Astrocyte (in vitro differentiated cells and primary cell): ENCODE measurements around the gene PRKG1. TPM values are rescaled to one million over a fixed set of nuclear protein-coding genes. Genes with fewer than 3 reads are reported as not detected.

Experiments
- DNase-seq: peaks from one replicate; pipeline ENCODE4 v3.0.0-alpha.2; 2010; ENCODE audit warnings: low read depth
- FAIRE-seq: peaks from 2 replicates; lab custom pipeline; 2011; peaks lifted over from hg19 to GRCh38; lab: Jason Lieb, UNC
- H2AFZ ChIP-seq: 2 replicates; pipeline ENCODE4 v1.6.0; 2012; ENCODE audit warnings: low read depth, low read length, inconsistent platforms
- H3K27ac ChIP-seq: 2 replicates; pipeline ENCODE4 v1.5.1; 2011; ENCODE audit warnings: low read depth, low read length, inconsistent platforms
- H3K27me3 ChIP-seq: 2 replicates; pipeline ENCODE4 v1.6.0; 2011; ENCODE audit warnings: low read length, inconsistent platforms; ENCODE audit not compliant: insufficient read depth
- H3K36me3 ChIP-seq: 2 replicates; pipeline ENCODE4 v1.5.1; 2011; ENCODE audit warnings: low read length, inconsistent platforms; ENCODE audit not compliant: insufficient read depth
- H3K4me1 ChIP-seq: 2 replicates; pipeline ENCODE4 v1.5.1; 2011; ENCODE audit warnings: low read length, inconsistent platforms; ENCODE audit not compliant: insufficient read depth
- H3K4me2 ChIP-seq: 2 replicates; pipeline ENCODE4 v1.6.0; 2012; ENCODE audit warnings: low read length, inconsistent platforms
- H3K4me3 ChIP-seq: 2 replicates; pipeline ENCODE4 v1.5.1; 2011; ENCODE audit warnings: low read depth, mild to moderate bottlenecking, low read length, inconsistent platforms; ENCODE audit not compliant: insufficient read depth
- H3K79me2 ChIP-seq: 2 replicates; pipeline ENCODE4 v1.6.0; 2012; ENCODE audit warnings: mild to moderate bottlenecking, low read length, inconsistent platforms; ENCODE audit not compliant: insufficient read depth
- H3K9ac ChIP-seq: 2 replicates; pipeline ENCODE4 v1.6.0; 2012; ENCODE audit warnings: mild to moderate bottlenecking, low read length, inconsistent platforms
- H3K9me3 ChIP-seq: 2 replicates; pipeline ENCODE4 v1.5.1; 2012; ENCODE audit warnings: low read depth, mild to moderate bottlenecking, low read length, inconsistent platforms; ENCODE audit not compliant: insufficient read depth
- H4K20me1 ChIP-seq: 2 replicates; pipeline ENCODE4 v1.6.0; 2012; ENCODE audit warnings: low read length, inconsistent platforms; ENCODE audit not compliant: insufficient read depth
- H3K27ac Mint-ChIP-seq: one replicate; pipeline ENCODE4 v1.8.0; 2021; ENCODE audit warnings: mild to moderate bottlenecking, mixed read lengths; ENCODE audit not compliant: unreplicated experiment
- H3K27me3 Mint-ChIP-seq: one replicate; pipeline ENCODE4 v1.8.0; 2021; ENCODE audit warnings: low read depth, mixed read lengths; ENCODE audit not compliant: unreplicated experiment
- H3K36me3 Mint-ChIP-seq: one replicate; pipeline ENCODE4 v1.8.0; 2021; ENCODE audit warnings: low read depth, mixed read lengths; ENCODE audit not compliant: unreplicated experiment
- H3K4me1 Mint-ChIP-seq: one replicate; pipeline ENCODE4 v1.8.0; 2021; ENCODE audit warnings: low read depth, mixed read lengths; ENCODE audit not compliant: unreplicated experiment
- H3K4me3 Mint-ChIP-seq: one replicate; pipeline ENCODE4 v1.8.0; 2021; ENCODE audit warnings: mild to moderate bottlenecking, moderate library complexity, mixed read lengths; ENCODE audit not compliant: unreplicated experiment
- H3K9me3 Mint-ChIP-seq: one replicate; pipeline ENCODE4 v1.8.0; 2021; ENCODE audit warnings: mild to moderate bottlenecking, mixed read lengths; ENCODE audit not compliant: unreplicated experiment
- EZH2 ChIP-seq: IDR thresholded peaks from 2 replicates; pipeline ENCODE4 v1.6.1; 2012; ENCODE audit warnings: mild to moderate bottlenecking, low read length, inconsistent platforms; ENCODE audit not compliant: insufficient read depth
- total RNA-seq: library from RNA; stranded (reverse); gene quantifications from 2 replicates; pipeline ENCODE4 v1.2.1, GENCODE V29; 2021
- TF ChIP-seq, protein P1 (sequence below): IDR thresholded peaks from 2 replicates; pipeline ENCODE4 v1.5.1; 2011; ENCODE audit warnings: low read depth, mild to moderate bottlenecking, inconsistent platforms, low read length, moderate library complexity; ENCODE audit not compliant: insufficient read depth

PRKG1 gene
- total RNA-seq, 1 donor from 2014 or later = 3.1 TPM

DNA sequence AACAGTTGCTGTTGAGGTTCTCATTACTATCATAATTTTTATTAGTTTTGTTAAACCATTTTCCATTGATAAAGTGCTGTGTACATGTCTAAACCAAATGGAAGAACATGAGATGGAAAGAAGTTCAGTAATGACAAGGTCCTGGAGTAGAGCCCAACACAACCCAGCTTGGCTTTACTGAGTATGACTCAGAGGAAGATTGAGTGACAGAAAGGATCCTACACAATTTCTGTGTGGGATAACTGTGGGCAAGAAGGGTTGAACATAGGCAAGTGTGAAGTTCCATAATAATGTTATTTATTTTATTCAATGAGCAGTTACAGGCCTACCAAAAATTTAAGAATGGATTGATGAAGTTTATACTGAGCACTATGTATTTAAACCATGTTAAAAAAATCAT, 15.9 kb downstream of the PRKG1 start:
- no peak overlapping the region for H3K4me3 Mint-ChIP-seq
- H4K20me1 ChIP-seq = no peaks in the 10 kb centered on the region
- no peak overlapping the region for H3K4me2 ChIP-seq
- no peaks in the 10 kb centered on the region for H3K36me3 ChIP-seq
- no peak for FAIRE-seq
- H3K9me3 ChIP-seq = no peaks in the 10 kb centered on the region
- peaks cover 4% of the 10 kb centered on the region for H3K4me1 Mint-ChIP-seq
- no peak overlapping the region for H3K9ac ChIP-seq
- H3K4me3 ChIP-seq = no peak overlapping the region
- no peak overlapping the region for H2AFZ ChIP-seq
- H3K4me1 ChIP-seq = no peaks in the 10 kb centered on the region
- H3K27me3 ChIP-seq = no peaks in the 10 kb centered on the region
- H3K27ac Mint-ChIP-seq = no peak overlapping the region
- TF ChIP-seq EZH2 = no peak
- TF ChIP-seq, protein P1, sequence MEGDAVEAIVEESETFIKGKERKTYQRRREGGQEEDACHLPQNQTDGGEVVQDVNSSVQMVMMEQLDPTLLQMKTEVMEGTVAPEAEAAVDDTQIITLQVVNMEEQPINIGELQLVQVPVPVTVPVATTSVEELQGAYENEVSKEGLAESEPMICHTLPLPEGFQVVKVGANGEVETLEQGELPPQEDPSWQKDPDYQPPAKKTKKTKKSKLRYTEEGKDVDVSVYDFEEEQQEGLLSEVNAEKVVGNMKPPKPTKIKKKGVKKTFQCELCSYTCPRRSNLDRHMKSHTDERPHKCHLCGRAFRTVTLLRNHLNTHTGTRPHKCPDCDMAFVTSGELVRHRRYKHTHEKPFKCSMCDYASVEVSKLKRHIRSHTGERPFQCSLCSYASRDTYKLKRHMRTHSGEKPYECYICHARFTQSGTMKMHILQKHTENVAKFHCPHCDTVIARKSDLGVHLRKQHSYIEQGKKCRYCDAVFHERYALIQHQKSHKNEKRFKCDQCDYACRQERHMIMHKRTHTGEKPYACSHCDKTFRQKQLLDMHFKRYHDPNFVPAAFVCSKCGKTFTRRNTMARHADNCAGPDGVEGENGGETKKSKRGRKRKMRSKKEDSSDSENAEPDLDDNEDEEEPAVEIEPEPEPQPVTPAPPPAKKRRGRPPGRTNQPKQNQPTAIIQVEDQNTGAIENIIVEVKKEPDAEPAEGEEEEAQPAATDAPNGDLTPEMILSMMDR = no peak
- no peaks in the 10 kb centered on the region for H3K36me3 Mint-ChIP-seq
- H3K27ac ChIP-seq = no peak overlapping the region
- peak; percentile 24 for DNase-seq
- no peaks in the 10 kb centered on the region for H3K27me3 Mint-ChIP-seq
- H3K79me2 ChIP-seq = no peaks in the 10 kb centered on the region
- no peaks in the 10 kb centered on the region for H3K9me3 Mint-ChIP-seq

DNA sequence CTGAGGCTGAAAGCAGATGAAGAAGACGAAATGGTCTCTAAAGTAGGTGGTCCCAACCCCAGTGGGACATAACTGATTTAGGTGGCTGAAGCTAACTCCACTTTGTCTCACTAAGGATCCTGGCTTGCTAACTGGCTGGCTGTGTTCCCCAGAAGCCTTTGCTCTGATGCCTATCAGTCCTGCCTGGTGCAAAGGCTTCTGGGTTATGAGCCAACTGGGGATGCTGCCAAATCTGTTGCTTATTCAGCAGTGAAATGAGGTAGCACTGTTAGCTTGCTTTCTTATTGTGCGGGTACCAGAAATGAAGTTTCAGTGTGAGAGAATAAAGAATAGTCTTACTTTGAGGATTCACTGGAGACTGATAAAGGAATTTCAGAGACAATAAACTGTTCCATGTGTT, 18.1 kb downstream of the PRKG1 start:
- Histone ChIP-seq H3K4me2 (no peak overlapping the region), H2AFZ (no peak overlapping the region), H4K20me1 (no peaks in the 10 kb centered on the region), H3K9ac (no peak overlapping the region), H3K79me2 (no peaks in the 10 kb centered on the region), H3K36me3 (no peaks in the 10 kb centered on the region), H3K27me3 (no peaks in the 10 kb centered on the region), H3K4me3 (no peak overlapping the region), H3K27ac (no peak overlapping the region), H3K9me3 (no peaks in the 10 kb centered on the region), H3K4me1 (no peaks in the 10 kb centered on the region)
- no peak for FAIRE-seq
- peak; percentile 62 for DNase-seq
- H3K4me1 Mint-ChIP-seq = peaks cover 4% of the 10 kb centered on the region
- H3K27me3 Mint-ChIP-seq = no peaks in the 10 kb centered on the region
- H3K4me3 Mint-ChIP-seq = no peak overlapping the region
- H3K9me3 Mint-ChIP-seq = no peaks in the 10 kb centered on the region
- TF ChIP-seq, protein P1 = no peak
- TF ChIP-seq EZH2 = no peak
- H3K27ac Mint-ChIP-seq = no peak overlapping the region
- H3K36me3 Mint-ChIP-seq = no peaks in the 10 kb centered on the region

DNA sequence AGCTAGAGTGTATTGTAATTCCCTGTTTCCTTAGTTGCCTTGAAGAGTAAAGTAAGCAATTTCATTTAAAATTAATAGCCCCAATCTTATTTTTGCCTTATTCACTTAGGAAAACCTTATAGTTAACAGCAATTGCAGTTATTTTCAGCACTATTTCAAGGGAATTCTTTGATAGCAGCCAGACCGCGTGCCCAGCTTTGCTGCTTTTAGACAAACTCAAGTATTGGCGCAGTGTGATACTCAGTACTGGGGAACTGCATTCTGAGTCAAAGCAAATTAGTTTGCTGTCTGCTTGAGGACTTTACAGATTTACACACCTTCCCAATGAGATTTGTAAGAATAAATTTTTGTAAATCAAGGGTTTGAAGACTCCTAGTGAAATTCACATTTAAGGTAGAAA, 21.2 kb downstream of the PRKG1 start:
- Mint-ChIP-seq H3K27me3 (no peaks in the 10 kb centered on the region), H3K9me3 (no peaks in the 10 kb centered on the region), H3K36me3 (no peaks in the 10 kb centered on the region), H3K4me1 (no peaks in the 10 kb centered on the region), H3K27ac (no peak overlapping the region), H3K4me3 (no peak overlapping the region)
- no peaks in the 10 kb centered on the region for H3K9me3 ChIP-seq
- H3K27me3 ChIP-seq = no peaks in the 10 kb centered on the region
- H3K4me3 ChIP-seq = no peak overlapping the region
- no peaks in the 10 kb centered on the region for H3K36me3 ChIP-seq
- no peak for TF ChIP-seq EZH2
- TF ChIP-seq, protein P1 = no peak
- no peak for FAIRE-seq
- H3K4me2 ChIP-seq = no peak overlapping the region
- no peak for DNase-seq
- H2AFZ ChIP-seq = no peak overlapping the region
- no peaks in the 10 kb centered on the region for H3K79me2 ChIP-seq
- H3K9ac ChIP-seq = no peak overlapping the region
- H3K4me1 ChIP-seq = no peaks in the 10 kb centered on the region
- no peaks in the 10 kb centered on the region for H4K20me1 ChIP-seq
- no peak overlapping the region for H3K27ac ChIP-seq
